HEK293 (cell line): ENCODE data around the gene STRN3.

ENCODE experiments used
- CTCF ChIA-PET: fragments of 350-600 bp; formaldehyde crosslinking; extraction: SDS; loops from one replicate; lab custom pipeline; 2021; ENCODE audit warnings: antibody characterized with exemption; lab: Yijun Ruan, JAX
- POLR2A ChIA-PET: fragments of 300-600 bp; formaldehyde crosslinking; extraction: SDS; loops from one replicate; lab custom pipeline; 2020; ENCODE audit warnings: antibody characterized with exemption, inconsistent platforms; lab: Yijun Ruan, JAX
- H3K27ac ChIP-seq: fragments of 200-500 bp; sonication (Bioruptor generic); 2 replicates; pipeline ENCODE4 v1.5.1; 2014; ENCODE audit warnings: low read depth, low read length, control low read depth, inconsistent platforms; ENCODE audit errors: extremely low read depth
- H3K36me3 ChIP-seq, 2 experiments: fragments of 200-500 bp in 1 of 2; sonication (Bioruptor generic) in 1 of 2; 1 replicate in 1 of 2; 2 replicates in 1 of 2; pipeline ENCODE4 v1.5.1; 2014 to 2017; ENCODE audit warnings: inconsistent platforms in 2 of 2, low read length in 2 of 2; ENCODE audit not compliant: control insufficient read depth in 2 of 2, insufficient read depth in 1 of 2
- H3K4me1 ChIP-seq: fragments of 200-500 bp; sonication (Bioruptor generic); 2 replicates; pipeline ENCODE4 v1.5.1; 2014; ENCODE audit warnings: mild to moderate bottlenecking, low read length, inconsistent platforms; ENCODE audit not compliant: control insufficient read depth, insufficient read depth
- H3K4me3 ChIP-seq: 2 replicates; pipeline ENCODE4 v1.5.1; 2011; ENCODE audit warnings: low read depth, mild to moderate bottlenecking, control low read depth, low read length, moderate library complexity
- H3K9me3 ChIP-seq: fragments of 200-500 bp; sonication (Bioruptor generic); 2 replicates; pipeline ENCODE4 v1.5.1; 2014; ENCODE audit warnings: low read depth, low read length, inconsistent platforms; ENCODE audit not compliant: control insufficient read depth, insufficient read depth
- GLI2 ChIP-seq: fragments of 450-650 bp; formaldehyde crosslinking; IDR thresholded peaks from 2 replicates; pipeline ENCODE4; 2017; ENCODE audit warnings: missing biosample characterization, missing genetic modification characterization, low read depth, borderline replicate concordance
- GLI4 ChIP-seq: fragments of 450-650 bp; formaldehyde crosslinking; IDR thresholded peaks from 2 replicates; pipeline ENCODE4 v1.5.1; 2016; ENCODE audit warnings: missing biosample characterization, missing genetic modification characterization
- GLIS1 ChIP-seq: fragments of 450-650 bp; formaldehyde crosslinking; IDR thresholded peaks from 2 replicates; pipeline ENCODE4 v1.5.1; 2016; ENCODE audit warnings: missing biosample characterization, missing genetic modification characterization
- HOXD13 ChIP-seq: sonication (generic); formaldehyde crosslinking; IDR thresholded peaks from 2 replicates; pipeline ENCODE4 v1.8.0; 2022; ENCODE audit warnings: missing genetic modification reagents, borderline replicate concordance
- KLF7 ChIP-seq: fragments of 450-650 bp; formaldehyde crosslinking; IDR thresholded peaks from 2 replicates; pipeline ENCODE4 v1.5.1; 2016; ENCODE audit warnings: missing biosample characterization, missing genetic modification characterization, borderline replicate concordance
- OSR2 ChIP-seq: fragments of 450-650 bp; formaldehyde crosslinking; IDR thresholded peaks from 2 replicates; pipeline ENCODE4 v1.5.1; 2016; ENCODE audit warnings: missing biosample characterization, missing genetic modification characterization
- OVOL3 ChIP-seq: fragments of 450-650 bp; formaldehyde crosslinking; IDR thresholded peaks from 2 replicates; pipeline ENCODE4 v1.5.1; 2016; ENCODE audit warnings: missing biosample characterization, missing genetic modification characterization
- SP2 ChIP-seq: fragments of 450-650 bp; formaldehyde crosslinking; IDR thresholded peaks from 2 replicates; pipeline ENCODE4 v1.5.1; 2016; ENCODE audit warnings: missing biosample characterization, missing genetic modification characterization
- YY2 ChIP-seq: fragments of 450-650 bp; formaldehyde crosslinking; IDR thresholded peaks from 2 replicates; pipeline ENCODE4 v1.5.1; 2016; ENCODE audit warnings: missing biosample characterization, missing genetic modification characterization
- ZBTB17 ChIP-seq: fragments of 450-650 bp; formaldehyde crosslinking; IDR thresholded peaks from 2 replicates; pipeline ENCODE4 v1.5.1; 2016; ENCODE audit warnings: missing biosample characterization, missing genetic modification characterization
- ZFP69B ChIP-seq: fragments of 450-650 bp; formaldehyde crosslinking; IDR thresholded peaks from 2 replicates; pipeline ENCODE4 v1.5.1; 2016; ENCODE audit warnings: missing biosample characterization, missing genetic modification characterization
- ZNF114 ChIP-seq: fragments of 450-650 bp; formaldehyde crosslinking; IDR thresholded peaks from 2 replicates; pipeline ENCODE4 v1.5.0; 2017; ENCODE audit warnings: missing biosample characterization, missing genetic modification characterization
- ZNF157 ChIP-seq: fragments of 450-650 bp; formaldehyde crosslinking; IDR thresholded peaks from 2 replicates; pipeline ENCODE4 v1.5.1; 2016; ENCODE audit warnings: missing biosample characterization, missing genetic modification characterization
- ZNF184 ChIP-seq: fragments of 450-650 bp; IDR thresholded peaks from 2 replicates; pipeline ENCODE4 v1.5.1; 2018; ENCODE audit warnings: missing biosample characterization, mild to moderate bottlenecking, missing genetic modification characterization
- ZNF664 ChIP-seq: fragments of 450-650 bp; formaldehyde crosslinking; IDR thresholded peaks from 2 replicates; pipeline ENCODE4 v1.5.1; 2016; ENCODE audit warnings: missing biosample characterization, missing genetic modification characterization
- TF ChIP-seq, protein P1 (sequence below): fragments of 450-650 bp; formaldehyde crosslinking; IDR thresholded peaks from 2 replicates; pipeline ENCODE4 v1.5.1; 2016; ENCODE audit warnings: missing biosample characterization, missing genetic modification characterization
- TF ChIP-seq, protein P2 (sequence below): fragments of 450-650 bp; formaldehyde crosslinking; IDR thresholded peaks from 2 replicates; pipeline ENCODE4 v1.5.0; 2017; ENCODE audit warnings: missing biosample characterization, missing genetic modification characterization, borderline replicate concordance
- TF ChIP-seq, protein P3 (sequence below): fragments of 450-650 bp; formaldehyde crosslinking; IDR thresholded peaks from 2 replicates; pipeline ENCODE4 v1.5.1; 2016; ENCODE audit warnings: missing biosample characterization, missing genetic modification characterization
- TF ChIP-seq, protein P4 (sequence below): fragments of 450-650 bp; formaldehyde crosslinking; IDR thresholded peaks from 2 replicates; pipeline ENCODE4 v1.5.1; 2016; ENCODE audit warnings: missing biosample characterization, missing genetic modification characterization

The STRN3 gene

GRCh38 chr14:31036552-31036951 lies 10.4 kb upstream of the STRN3 start:
- H3K27ac ChIP-seq: no peak overlapping the region
- POLR2A ChIA-PET: no interaction called here
- TF ChIP-seq, protein P1, sequence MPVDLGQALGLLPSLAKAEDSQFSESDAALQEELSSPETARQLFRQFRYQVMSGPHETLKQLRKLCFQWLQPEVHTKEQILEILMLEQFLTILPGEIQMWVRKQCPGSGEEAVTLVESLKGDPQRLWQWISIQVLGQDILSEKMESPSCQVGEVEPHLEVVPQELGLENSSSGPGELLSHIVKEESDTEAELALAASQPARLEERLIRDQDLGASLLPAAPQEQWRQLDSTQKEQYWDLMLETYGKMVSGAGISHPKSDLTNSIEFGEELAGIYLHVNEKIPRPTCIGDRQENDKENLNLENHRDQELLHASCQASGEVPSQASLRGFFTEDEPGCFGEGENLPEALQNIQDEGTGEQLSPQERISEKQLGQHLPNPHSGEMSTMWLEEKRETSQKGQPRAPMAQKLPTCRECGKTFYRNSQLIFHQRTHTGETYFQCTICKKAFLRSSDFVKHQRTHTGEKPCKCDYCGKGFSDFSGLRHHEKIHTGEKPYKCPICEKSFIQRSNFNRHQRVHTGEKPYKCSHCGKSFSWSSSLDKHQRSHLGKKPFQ: 0 out of 2 replicates have a peak, but pooled peaks have one; percentile 22
- no peak for TF ChIP-seq KLF7
- peaks cover 6% of the 10 kb centered on the region; the same call in 1 of the 2 replicates for H3K4me1 ChIP-seq
- no peak overlapping the region for H3K4me3 ChIP-seq
- CTCF ChIA-PET: no interaction called here
- H3K9me3 ChIP-seq: no peaks in the 10 kb centered on the region
- H3K36me3 ChIP-seq: no peaks in the 10 kb centered on the region

DNA sequence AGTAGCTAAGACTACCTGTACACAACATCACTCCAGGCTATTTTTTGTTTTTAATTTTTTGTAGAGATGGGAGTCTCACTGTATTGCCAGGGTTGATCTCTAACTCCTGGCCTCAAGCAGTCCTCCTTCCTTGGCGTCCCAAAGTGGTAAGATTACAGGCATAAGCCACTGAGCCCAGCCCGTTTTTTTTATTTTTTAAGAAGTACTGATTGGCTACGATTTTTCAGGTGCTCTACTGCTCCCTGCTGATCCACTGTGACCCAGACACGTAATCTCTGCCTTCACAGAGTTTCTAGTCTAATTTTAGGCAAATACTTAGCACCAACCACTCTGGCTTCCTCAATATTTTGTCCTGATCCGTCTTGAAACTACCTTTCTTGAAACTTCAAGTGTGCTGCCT lies 4.3 kb upstream of the STRN3 start:
- no peak for TF ChIP-seq YY2 (tag by site-specific recombination)
- TF ChIP-seq ZNF157: no peak
- no peak for TF ChIP-seq ZNF664
- no peak for TF ChIP-seq GLI4
- no peak for TF ChIP-seq ZFP69B (tag by site-specific recombination)
- TF ChIP-seq ZNF184 (tag by site-specific recombination): no peak
- no peak for TF ChIP-seq SP2 (tag by site-specific recombination)
- TF ChIP-seq, all 188 proteins: peak for 0
- POLR2A ChIA-PET: no interaction called here

DNA sequence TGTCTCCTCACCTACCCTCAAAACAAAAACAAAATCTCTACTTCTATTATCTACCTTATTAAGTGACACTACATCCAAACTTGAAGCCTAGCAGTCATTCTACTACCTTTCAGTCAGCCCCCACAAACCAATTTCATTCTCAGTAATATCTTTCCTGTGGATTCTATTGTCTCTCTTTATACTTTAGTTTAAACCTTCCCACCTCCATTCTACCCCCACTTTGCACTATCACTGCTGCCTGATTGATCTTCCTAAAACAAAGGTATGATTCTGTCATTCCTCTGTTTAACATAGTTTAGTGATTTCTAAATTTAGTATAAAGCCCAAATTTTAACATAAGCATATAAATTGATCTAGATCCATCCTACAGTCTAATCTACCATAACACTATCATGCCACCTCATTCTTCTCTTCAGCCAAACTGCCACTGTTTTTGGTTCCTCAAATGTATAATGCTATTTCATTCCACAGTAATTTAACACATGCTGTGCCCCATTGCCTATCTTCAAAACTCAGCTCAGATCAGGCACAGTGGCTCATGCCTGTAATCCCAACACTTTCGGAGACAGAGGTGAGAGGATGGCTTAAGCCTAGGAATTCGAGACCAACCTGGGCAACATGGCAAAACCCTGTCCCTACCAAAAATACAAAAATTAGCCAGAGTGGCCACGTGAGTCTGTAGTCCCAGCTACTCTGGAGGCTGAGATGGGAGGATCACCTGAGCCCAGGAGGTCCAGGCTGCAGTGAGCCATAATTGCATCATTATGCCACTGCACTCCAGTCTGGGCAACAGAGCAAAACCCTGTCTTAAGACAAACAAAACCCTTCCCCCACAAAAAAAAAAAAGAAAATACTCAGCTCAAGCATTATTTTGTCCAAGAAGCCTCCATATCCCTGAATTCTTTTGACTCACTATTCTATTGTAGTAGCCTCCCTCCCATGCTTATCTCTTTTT lies 3.1 kb upstream of the STRN3 start:
- TF ChIP-seq GLIS1 (tag by site-specific recombination): peak; percentile 72
- no peak for TF ChIP-seq GLI2 (tag by site-specific recombination)
- TF ChIP-seq, protein P2, sequence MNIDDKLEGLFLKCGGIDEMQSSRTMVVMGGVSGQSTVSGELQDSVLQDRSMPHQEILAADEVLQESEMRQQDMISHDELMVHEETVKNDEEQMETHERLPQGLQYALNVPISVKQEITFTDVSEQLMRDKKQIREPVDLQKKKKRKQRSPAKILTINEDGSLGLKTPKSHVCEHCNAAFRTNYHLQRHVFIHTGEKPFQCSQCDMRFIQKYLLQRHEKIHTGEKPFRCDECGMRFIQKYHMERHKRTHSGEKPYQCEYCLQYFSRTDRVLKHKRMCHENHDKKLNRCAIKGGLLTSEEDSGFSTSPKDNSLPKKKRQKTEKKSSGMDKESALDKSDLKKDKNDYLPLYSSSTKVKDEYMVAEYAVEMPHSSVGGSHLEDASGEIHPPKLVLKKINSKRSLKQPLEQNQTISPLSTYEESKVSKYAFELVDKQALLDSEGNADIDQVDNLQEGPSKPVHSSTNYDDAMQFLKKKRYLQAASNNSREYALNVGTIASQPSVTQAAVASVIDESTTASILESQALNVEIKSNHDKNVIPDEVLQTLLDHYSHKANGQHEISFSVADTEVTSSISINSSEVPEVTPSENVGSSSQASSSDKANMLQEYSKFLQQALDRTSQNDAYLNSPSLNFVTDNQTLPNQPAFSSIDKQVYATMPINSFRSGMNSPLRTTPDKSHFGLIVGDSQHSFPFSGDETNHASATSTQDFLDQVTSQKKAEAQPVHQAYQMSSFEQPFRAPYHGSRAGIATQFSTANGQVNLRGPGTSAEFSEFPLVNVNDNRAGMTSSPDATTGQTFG (tag by site-specific recombination): no peak
- TF ChIP-seq OSR2 (tag by site-specific recombination): no peak
- TF ChIP-seq OVOL3: no peak
- TF ChIP-seq, protein P3, sequence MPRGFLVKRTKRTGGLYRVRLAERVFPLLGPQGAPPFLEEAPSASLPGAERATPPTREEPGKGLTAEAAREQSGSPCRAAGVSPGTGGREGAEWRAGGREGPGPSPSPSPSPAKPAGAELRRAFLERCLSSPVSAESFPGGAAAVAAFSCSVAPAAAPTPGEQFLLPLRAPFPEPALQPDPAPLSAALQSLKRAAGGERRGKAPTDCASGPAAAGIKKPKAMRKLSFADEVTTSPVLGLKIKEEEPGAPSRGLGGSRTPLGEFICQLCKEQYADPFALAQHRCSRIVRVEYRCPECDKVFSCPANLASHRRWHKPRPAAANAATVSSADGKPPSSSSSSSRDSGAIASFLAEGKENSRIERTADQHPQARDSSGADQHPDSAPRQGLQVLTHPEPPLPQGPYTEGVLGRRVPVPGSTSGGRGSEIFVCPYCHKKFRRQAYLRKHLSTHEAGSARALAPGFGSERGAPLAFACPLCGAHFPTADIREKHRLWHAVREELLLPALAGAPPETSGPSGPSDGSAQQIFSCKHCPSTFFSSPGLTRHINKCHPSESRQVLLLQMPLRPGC (tag by site-specific recombination): no peak
- TF ChIP-seq HOXD13 (CRISPR knock-in tag): no peak
- TF ChIP-seq, protein P4, sequence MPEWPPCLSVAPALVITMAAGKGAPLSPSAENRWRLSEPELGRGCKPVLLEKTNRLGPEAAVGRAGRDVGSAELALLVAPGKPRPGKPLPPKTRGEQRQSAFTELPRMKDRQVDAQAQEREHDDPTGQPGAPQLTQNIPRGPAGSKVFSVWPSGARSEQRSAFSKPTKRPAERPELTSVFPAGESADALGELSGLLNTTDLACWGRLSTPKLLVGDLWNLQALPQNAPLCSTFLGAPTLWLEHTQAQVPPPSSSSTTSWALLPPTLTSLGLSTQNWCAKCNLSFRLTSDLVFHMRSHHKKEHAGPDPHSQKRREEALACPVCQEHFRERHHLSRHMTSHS: no peak
- TF ChIP-seq ZNF114 (tag by site-specific recombination): no peak
- 0 out of 2 replicates have a peak, but pooled peaks have one; percentile 26 for TF ChIP-seq ZBTB17 (tag by site-specific recombination)
- TF ChIP-seq, all 188 proteins: peak for 2
- CTCF ChIA-PET: interaction anchor here (0.6 to 0.7 kb wide), 2 partner anchors 28 to 830 kb away, joined by 3 read pairs; no protein-coding TSS in a partner anchor
- Histone ChIP-seq H3K4me1 (peaks cover 9% of the 10 kb centered on the region; the same call in 1 of the 2 replicates), H3K4me3 (no peak overlapping the region), H3K27ac (no peak overlapping the region), H3K36me3 (no peaks in the 10 kb centered on the region), H3K9me3 (no peaks in the 10 kb centered on the region)
- POLR2A ChIA-PET: interaction anchor here (0.6 kb wide), 1 partner anchor 28 kb away, joined by 3 read pairs; no protein-coding TSS in a partner anchor

More for the DNA sequence above, 4.3 kb upstream of the STRN3 start:
- Histone ChIP-seq H3K27ac (no peak overlapping the region), H3K4me1 (peaks cover 9% of the 10 kb centered on the region; the same call in 1 of the 2 replicates), H3K4me3 (no peak overlapping the region), H3K9me3 (no peaks in the 10 kb centered on the region), H3K36me3 (no peaks in the 10 kb centered on the region)
- CTCF ChIA-PET: no interaction called here
